Left renal cortex interstitium (tissue), 4 donors: Measurements from ENCODE around the gene TMEM259. TPM values are rescaled to one million over a fixed set of nuclear protein-coding genes. Genes with fewer than 3 reads are reported as not detected.

Experiments used
- DNase-seq, 4 donors: peaks; one replicate each; pipeline ENCODE4 v3.0.0-alpha.2; 2013; ENCODE audit warnings: low read depth in 4 of 4, low spot score in 2 of 4, missing footprints in 1 of 4
- polyA plus RNA-seq, 4 donors: library from polyadenylated mRNA; unstranded; fragments of 120-200 nt; gene quantifications; one replicate each; pipeline ENCODE4 v1.2.1, GENCODE V29; 2013; ENCODE audit not compliant: insufficient read length in 4 of 4

TMEM259 gene
- polyA plus RNA-seq, 4 donors = 98.0 to 154 (median 130) TPM

GRCh38 chr19:1017906-1018305 is 3.0 kb downstream of the TMEM259 start:
- no peak for DNase-seq

- no peak for DNase-seq
Measured at GRCh38 chr19:1017115-1017905, 3.6 kb downstream of the TMEM259 start.

- DNase-seq = no peak
Measured at GRCh38 chr19:1016647-1017114, 4.2 kb downstream of the TMEM259 start.

GRCh38 chr19:1015782-1016646 is 4.9 kb downstream of the TMEM259 start:
- DNase-seq = no peak

GRCh38 chr19:1015061-1015781 is 5.7 kb downstream of the TMEM259 start:
- no peak for DNase-seq

- DNase-seq = no peak
Measured at GRCh38 chr19:1014161-1015060, 6.5 kb downstream of the TMEM259 start.

GRCh38 chr19:1013218-1013617 is 7.7 kb downstream of the TMEM259 start:
- no peak for DNase-seq

- no peak for DNase-seq
Measured at GRCh38 chr19:1012334-1012733, 8.6 kb downstream of the TMEM259 start.

- no peak for DNase-seq
Measured at GRCh38 chr19:1011831-1012333, 9.0 kb downstream of the TMEM259 start.

GRCh38 chr19:1010586-1011510 is 10.1 kb downstream of the TMEM259 start:
- DNase-seq = no peak

GRCh38 chr19:1009981-1010538 is 10.9 kb downstream of the TMEM259 start:
- no peak for DNase-seq

GRCh38 chr19:1009041-1009980 is 11.6 kb downstream of the TMEM259 start:
- no peak for DNase-seq

GRCh38 chr19:1008268-1009040 is 12.5 kb downstream of the TMEM259 start:
- no peak for DNase-seq

- DNase-seq = no peak
Measured at GRCh38 chr19:1007399-1008251, 13.3 kb downstream of the TMEM259 start.

- DNase-seq = no peak
Measured at GRCh38 chr19:1006711-1007398, 14.1 kb downstream of the TMEM259 start.
